ENCODE measurements around the gene NPEPL1.

DNA sequence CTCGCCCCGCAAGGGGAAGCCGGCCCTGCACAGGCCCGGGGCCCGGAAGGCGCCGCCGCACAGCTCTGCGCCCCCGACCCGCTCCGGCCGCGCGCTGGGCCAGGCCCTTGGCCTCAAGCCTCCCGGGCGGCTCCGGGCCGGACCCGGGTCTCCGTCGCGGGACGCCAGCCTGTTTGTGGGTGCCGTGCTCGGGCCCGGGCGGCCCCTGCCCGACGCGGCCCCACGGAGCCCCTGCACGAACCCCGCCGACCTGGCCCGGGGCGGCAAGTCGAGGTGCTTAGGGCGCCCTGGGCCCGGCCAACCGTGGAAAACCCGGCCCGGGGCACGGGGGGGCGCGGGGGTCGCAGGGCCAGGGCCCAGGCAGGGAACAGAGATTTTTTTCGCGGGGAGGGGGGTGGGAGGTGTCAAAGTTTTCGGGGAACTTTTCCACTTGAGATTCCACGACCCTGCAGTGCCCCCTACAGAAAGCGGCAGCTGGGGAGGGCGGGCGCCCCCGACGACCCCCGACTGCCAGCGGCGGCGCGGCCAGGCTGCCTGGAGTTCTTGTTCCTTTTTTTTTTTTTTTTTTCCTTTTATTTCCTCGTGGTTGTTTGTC lies 42.3 kb upstream of the NPEPL1 start:
- TF ChIP-seq, protein P1, sequence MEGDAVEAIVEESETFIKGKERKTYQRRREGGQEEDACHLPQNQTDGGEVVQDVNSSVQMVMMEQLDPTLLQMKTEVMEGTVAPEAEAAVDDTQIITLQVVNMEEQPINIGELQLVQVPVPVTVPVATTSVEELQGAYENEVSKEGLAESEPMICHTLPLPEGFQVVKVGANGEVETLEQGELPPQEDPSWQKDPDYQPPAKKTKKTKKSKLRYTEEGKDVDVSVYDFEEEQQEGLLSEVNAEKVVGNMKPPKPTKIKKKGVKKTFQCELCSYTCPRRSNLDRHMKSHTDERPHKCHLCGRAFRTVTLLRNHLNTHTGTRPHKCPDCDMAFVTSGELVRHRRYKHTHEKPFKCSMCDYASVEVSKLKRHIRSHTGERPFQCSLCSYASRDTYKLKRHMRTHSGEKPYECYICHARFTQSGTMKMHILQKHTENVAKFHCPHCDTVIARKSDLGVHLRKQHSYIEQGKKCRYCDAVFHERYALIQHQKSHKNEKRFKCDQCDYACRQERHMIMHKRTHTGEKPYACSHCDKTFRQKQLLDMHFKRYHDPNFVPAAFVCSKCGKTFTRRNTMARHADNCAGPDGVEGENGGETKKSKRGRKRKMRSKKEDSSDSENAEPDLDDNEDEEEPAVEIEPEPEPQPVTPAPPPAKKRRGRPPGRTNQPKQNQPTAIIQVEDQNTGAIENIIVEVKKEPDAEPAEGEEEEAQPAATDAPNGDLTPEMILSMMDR (IDR thresholded peaks at IDR 0.05): no peak
- no peak for TF ChIP-seq POLR2A (IDR thresholded peaks at IDR 0.05)
